ENCODE data around the gene NTM. TPM values are rescaled to one million over a fixed set of nuclear protein-coding genes. Genes with fewer than 3 reads are reported as not detected.

NTM gene
- polyA plus RNA-seq, 1 experiment: 33.6 TPM

GRCh38 chr11:132051704-132052103, 681.3 kb downstream of the NTM start:
- ChIA-PET CTCF (interaction anchor here (0.7 to 0.8 kb wide), 2 partner anchors 11 to 75 kb away, joined by 3 to 4 read pairs; no protein-coding TSS in a partner anchor), POLR2A (no interaction called here)
- TF ChIP-seq CTCF (IDR thresholded peaks at IDR 0.05; ENCODE audit: insufficient read depth, low read depth, low read length): no peak
- Histone ChIP-seq H3K36me3 (ENCODE audit: control insufficient read depth, insufficient read depth, low read length) (no peaks in the 10 kb centered on the region), H3K27me3 (ENCODE audit: control insufficient read depth, insufficient read depth, low read length) (no peaks in the 10 kb centered on the region), H3K4me3 (ENCODE audit: low read depth, low read length) (no peak overlapping the region)
- DNase-seq (ENCODE audit: low read depth): no peak

- ChIA-PET POLR2A (no interaction called here), CTCF (interaction anchor here (0.8 kb wide), 1 partner anchor 75 kb away, joined by 3 read pairs; no protein-coding TSS in a partner anchor)
- Histone ChIP-seq H3K27me3 (ENCODE audit: control insufficient read depth, insufficient read depth, low read length) (no peaks in the 10 kb centered on the region), H3K4me3 (ENCODE audit: low read depth, low read length) (no peak overlapping the region), H3K36me3 (ENCODE audit: control insufficient read depth, insufficient read depth, low read length) (no peaks in the 10 kb centered on the region)
- no peak for DNase-seq (ENCODE audit: low read depth)
- TF ChIP-seq CTCF (IDR thresholded peaks at IDR 0.05; ENCODE audit: insufficient read depth, low read depth, low read length): no peak
Observed at GRCh38 chr11:132052342-132052741, 681.9 kb downstream of the NTM start.

- no peak for TF ChIP-seq CTCF (IDR thresholded peaks at IDR 0.05; ENCODE audit: insufficient read depth, low read depth, low read length)
- no peak for DNase-seq (ENCODE audit: low read depth)
- POLR2A ChIA-PET: no interaction called here
- no peaks in the 10 kb centered on the region for H3K27me3 ChIP-seq (ENCODE audit: control insufficient read depth, insufficient read depth, low read length)
- no peaks in the 10 kb centered on the region for H3K36me3 ChIP-seq (ENCODE audit: control insufficient read depth, insufficient read depth, low read length)
- H3K4me3 ChIP-seq (ENCODE audit: low read depth, low read length): no peak overlapping the region
- CTCF ChIA-PET: no interaction called here
Observed at GRCh38 chr11:132052904-132053303, 682.5 kb downstream of the NTM start.

- no peak overlapping the region for H3K4me3 ChIP-seq (ENCODE audit: low read depth, low read length)
- DNase-seq (ENCODE audit: low read depth): peak; percentile 49
- CTCF ChIA-PET: interaction anchor here (0.9 to 1.3 kb wide), 2 partner anchors 72 to 141 kb away, joined by 3 to 6 read pairs; no protein-coding TSS in a partner anchor
- TF ChIP-seq CTCF (IDR thresholded peaks at IDR 0.05; ENCODE audit: insufficient read depth, low read depth, low read length): no peak
- POLR2A ChIA-PET: interaction anchor here (0.6 kb wide), 1 partner anchor 19 kb away, joined by 3 read pairs; no protein-coding TSS in a partner anchor
- no peaks in the 10 kb centered on the region for H3K27me3 ChIP-seq (ENCODE audit: control insufficient read depth, insufficient read depth, low read length)
- H3K36me3 ChIP-seq (ENCODE audit: control insufficient read depth, insufficient read depth, low read length): no peaks in the 10 kb centered on the region
Observed at GRCh38 chr11:132054822-132055221, 684.4 kb downstream of the NTM start.

- H3K27me3 ChIP-seq (ENCODE audit: control insufficient read depth, insufficient read depth, low read length): no peaks in the 10 kb centered on the region
- H3K36me3 ChIP-seq (ENCODE audit: control insufficient read depth, insufficient read depth, low read length): no peaks in the 10 kb centered on the region
- no peak for DNase-seq (ENCODE audit: low read depth)
- H3K4me3 ChIP-seq (ENCODE audit: low read depth, low read length): no peak overlapping the region
- no peak for TF ChIP-seq CTCF (IDR thresholded peaks at IDR 0.05; ENCODE audit: insufficient read depth, low read depth, low read length)
- ChIA-PET CTCF (interaction anchor here (0.8 to 1.3 kb wide), 3 partner anchors 72 to 307 kb away, joined by 3 to 6 read pairs (median 3); no protein-coding TSS in a partner anchor), POLR2A (interaction anchor here (0.6 kb wide), 1 partner anchor 18 kb away, joined by 3 read pairs; no protein-coding TSS in a partner anchor)
Observed at GRCh38 chr11:132055296-132055695, 684.9 kb downstream of the NTM start.

Data from BJ (cell line).